AG20443 (cell line): Measurements from ENCODE around the gene CA14.
"Not testable (repeated sequence)": the region's sequence is repeated elsewhere in the genome, so short reads cannot be mapped to it uniquely, and the experiment has no call there.

ENCODE experiments used
- DNase-seq: peaks from one replicate; pipeline ENCODE4 v3.0.0; 2012; ENCODE audit warnings: low spot score, mixed read lengths

CA14 gene

DNA sequence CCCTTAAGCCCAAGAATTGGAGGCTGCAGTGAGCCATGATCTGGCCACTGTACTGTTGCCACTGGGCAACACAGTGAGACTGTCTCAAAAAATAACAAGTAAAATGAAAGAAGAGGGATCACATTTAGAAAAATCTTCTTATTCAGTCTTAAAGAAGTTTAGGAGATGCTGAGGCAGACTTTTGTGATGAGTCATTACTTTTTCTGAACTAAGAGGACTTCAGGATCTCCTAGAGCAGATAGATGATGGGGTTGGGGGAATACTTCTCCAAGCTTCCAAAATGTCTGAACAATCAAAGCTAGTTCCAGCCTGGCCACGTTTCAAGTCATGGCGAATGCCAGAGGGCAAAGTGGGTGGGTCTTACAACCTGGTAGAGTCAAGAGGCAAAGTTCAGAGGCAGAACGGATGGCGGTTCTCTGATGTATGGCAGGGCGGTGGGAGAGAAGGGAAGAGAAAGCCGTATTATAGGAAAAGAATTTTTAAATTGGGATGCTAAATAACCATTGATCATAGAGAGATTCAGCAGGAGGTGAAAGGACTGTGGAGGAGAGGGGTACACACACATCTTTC lies 22.6 kb downstream of the CA14 start:
- no peak for DNase-seq

DNA sequence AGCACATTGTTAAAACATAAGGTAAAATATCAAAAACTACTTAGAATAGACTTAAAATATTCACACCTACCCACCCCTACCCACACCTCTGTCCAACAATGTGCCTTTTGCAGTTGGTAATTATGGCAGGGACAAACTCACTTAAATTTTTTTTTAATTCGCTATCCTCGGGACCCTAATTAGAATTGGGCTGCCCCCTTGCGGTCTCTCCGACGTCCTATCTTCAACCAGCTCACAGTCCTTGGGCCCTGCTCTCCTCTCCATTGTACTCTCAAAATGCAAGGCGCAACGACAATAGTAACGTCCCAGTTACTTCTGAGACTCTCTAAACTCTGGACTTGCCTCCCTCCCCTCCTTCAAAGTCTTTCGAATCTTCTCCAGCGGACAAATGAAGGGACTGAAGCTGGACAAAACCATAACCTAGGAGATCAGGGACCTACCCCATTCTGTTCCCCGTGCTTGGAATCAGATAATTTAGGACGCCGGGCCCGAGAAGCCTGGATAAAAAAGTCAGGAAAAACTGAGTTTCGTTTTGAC lies 23.7 kb downstream of the CA14 start:
- peak; percentile 56 for DNase-seq

DNA sequence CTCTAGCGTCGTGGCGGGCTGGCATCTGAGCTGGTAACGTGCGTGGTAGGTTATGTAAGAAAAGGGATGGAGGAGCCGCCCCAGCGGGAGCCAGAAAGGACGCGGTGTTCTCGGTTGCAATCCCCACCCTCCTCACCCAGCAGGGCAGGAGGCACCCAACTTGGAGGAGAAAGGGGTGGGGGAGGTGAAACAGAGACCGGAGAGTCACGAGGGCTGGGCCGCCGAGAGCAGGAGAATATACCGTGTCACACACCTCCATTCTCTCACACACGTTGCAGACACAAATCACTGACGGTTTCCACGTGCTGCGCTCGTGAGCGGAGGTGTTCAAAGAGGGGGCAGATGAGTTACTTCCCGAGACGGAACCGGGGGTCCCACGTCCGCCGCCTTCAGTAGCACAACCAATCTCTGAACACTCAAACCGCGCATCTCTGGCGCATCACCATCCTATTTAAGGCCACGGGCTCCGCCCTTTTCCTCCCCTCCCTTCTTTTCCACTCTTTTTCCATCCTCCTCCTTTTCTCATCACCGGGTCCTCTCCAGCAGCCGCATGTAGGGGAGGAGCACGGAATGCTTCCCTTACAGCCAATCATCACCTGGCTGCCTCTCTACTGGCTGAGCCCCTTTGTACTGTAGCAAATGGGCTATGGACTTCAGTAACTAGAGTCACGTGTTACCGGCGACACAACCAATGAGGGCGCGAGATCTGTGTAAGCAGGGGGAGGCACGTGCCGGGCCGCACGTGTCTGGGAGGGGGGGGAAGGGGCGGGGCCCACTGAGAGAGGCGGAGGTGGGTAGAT lies 24.4 kb downstream of the CA14 start, which contains the start of gene CIART:
Gene CIART, plus strand, starts transcription at position 797 of the 800 bp plus-strand sequence. CDS start 714 bp downstream, outside the sequence.
- peak; percentile 95 for DNase-seq

DNA sequence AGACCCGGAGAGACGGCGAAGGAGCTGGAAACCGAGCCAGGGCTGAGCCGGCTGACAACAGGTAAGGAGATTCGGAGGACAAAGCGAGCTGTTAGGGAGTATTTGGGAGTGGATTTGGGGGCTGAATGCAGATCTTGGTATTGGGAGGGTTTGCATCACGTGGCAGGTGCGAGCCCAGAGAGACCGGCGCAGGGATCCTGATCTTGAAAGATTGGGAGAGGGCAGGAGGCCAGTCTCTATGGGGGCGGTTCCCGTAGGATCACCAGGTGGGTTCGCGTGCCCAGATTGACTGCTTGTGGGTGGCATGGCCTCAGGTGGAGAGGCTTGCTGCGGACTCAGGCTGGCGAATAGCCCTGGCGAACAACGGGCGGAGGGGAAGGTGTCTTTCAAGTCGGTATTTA lies 25.0 kb downstream of the CA14 start:
- DNase-seq: no peak

DNA sequence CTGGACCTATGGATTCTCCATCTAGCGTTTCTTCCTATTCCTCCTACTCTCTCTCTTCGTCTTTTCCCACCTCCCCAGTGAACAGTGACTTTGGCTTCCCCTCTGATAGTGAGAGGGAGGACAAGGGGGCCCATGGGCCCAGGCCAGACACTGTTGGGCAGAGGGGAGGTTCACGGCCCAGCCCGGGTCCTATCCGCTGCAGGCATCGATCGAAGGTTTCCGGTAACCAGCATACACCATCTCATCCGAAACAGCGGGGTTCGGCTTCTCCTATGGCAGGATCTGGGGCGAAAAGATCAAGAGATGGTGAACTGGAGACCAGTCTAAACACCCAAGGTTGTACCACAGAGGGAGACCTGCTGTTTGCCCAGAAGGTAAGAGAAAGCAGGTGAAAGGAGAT lies 25.7 kb downstream of the CA14 start:
- DNase-seq: no peak

DNA sequence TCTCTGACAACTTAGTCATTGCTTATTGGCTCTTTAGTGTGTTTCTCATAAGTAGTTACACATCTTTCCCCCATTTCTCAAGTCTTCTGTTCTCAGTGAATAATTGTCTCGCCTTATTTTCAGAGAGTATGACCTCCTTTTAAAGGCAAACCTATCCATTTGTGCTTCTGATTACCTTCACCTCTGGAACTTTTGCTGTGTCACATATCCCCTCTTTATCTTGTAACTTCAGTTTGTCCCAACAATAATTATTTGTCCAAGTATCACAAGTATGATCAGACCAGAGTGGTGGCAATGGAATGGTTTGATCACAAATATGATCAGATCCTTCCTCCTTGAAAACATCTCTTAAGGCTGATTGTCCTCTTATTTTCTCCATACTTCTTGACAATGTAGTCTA lies 30.8 kb downstream of the CA14 start:
- no peak for DNase-seq

DNA sequence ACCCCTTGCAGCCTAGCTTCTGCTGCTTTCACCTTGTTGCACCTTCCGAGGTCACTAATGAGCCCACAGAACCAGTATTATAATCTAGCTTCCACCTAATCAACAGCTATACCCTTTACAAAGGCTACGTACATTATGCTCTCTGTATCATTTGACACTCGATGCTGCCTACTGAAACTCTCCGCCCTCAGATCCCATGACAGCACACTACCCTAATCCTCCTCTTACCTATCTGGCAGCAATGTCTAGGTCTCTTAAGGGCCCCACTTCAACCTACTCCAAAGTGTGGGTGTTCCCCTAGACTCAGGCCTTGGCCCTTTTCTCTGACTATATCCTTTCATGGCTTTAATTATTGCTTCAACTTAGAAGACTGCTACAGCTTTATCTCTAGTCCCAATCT lies 31.2 kb downstream of the CA14 start:
- no peak for DNase-seq

DNA sequence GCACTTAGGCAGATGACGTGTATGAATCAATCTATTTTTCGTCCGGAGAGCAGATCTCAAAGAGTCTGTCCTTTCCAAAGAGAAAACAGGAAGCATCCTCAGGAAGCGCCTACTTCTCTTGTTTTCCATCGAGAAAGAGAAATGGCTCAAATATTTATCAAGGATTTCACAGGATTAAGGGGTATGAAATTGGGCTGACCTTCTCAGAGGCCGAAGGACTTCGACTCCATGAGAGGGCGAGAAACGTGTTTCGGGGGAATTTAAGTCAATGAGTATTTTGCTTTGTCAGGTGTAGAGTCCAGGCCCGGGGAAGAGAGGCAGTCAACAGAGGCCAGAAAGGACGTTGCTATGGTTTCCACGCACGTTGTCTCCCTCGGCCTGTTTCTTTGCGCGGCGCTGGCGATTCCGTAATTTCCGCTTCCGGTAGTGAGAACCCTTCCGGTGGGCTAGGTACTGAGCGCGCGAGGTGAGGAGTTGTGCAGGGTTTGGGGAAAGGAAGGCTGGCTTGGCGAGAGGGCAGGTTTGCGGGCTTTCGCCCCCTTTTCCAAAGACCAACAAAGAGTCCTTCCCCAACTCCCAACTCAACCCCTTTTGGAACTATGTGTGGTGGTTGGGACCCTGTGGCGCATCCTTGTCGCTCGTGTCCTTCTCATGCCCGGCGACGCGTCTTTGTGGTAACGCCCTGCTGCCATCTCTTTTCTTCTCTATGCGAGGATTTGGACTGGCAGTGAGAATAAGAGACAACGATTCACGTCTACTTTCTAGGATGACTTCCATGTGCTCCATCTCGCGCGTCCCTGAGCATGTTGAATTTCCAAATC lies 36.1 kb downstream of the CA14 start, which contains the start of gene MRPS21:
Gene MRPS21, plus strand, starts transcription at position 429 of the 821 bp plus-strand sequence. CDS start 506 bp downstream, outside the sequence.
- DNase-seq: peak; percentile 94

DNA sequence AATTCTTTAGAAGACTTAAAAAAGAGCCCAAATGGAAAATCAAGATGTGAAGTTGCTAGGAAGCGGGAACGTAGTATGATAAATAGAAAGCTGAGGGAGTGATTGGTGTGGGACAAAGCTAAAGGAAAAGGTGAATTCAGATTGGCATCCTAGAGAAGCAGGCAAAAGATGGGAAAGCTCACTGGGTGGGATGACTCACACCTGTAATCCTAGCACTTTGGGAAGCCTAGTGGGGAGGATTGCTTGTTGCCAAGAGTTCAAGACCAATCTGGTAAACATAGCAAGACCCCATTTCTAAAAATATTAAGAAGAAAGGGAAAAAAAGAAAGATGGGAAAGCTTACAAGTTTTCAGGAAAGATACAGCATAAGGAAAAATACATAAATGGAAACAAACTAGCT lies 37.9 kb downstream of the CA14 start:
- DNase-seq: no peak

DNA sequence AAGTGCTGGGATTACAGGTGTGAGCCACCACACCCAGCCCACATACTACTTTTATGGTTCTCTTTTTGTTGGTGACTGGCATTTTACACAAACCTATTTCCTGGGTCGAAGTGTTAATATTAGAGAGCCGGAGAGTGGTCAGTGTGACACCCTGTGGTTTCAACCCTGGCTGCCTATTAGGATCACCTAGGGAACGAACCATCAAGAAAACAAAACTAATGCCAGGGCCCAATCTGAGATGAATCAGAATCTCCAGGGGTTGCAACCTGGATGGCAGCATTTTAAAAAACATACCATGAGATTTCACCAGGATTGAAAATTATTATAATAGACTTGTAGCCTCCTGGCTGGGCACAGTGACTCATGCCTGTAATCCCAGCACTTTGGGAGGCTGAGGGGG lies 42.1 kb downstream of the CA14 start:
- DNase-seq: no peak

DNA sequence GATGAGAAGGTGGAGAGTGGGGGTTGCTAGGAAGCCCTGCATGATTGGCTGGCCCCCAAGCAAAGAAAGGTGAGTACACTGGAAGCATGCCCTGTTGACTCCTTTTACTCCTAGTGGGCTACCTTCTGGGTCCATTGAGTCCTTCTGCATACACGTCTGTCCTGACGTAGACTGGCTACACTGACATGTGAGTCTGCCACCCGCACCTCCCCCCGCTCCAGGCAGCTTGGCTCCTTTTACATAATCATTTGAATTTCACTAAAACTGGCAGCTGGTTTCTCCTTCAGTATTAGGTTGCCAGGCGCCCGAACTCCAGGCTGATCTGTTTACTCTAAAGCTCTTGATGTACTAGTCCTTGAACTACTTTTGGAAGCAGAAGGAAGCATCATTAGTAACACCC lies 44.8 kb downstream of the CA14 start:
- DNase-seq: no peak

DNA sequence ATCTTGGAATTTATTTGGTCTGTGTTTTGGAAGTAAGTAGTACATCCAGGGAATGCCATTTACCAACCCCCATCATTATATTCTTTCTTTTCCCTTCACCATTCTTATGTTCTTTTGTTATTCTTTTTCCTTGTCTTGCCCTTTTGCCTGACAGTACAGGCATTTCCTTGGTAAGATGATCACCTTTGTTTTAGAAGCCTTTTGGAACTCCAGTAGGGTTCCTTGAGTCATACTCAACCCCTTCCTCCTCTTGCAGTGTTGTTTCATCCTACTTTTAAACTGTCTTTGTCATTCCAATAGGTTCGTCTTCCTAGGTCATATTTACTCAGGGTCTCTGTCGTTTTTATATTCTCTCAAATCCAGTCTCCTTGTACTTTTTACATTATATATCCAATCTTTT lies 45.3 kb downstream of the CA14 start:
- no peak for DNase-seq

DNA sequence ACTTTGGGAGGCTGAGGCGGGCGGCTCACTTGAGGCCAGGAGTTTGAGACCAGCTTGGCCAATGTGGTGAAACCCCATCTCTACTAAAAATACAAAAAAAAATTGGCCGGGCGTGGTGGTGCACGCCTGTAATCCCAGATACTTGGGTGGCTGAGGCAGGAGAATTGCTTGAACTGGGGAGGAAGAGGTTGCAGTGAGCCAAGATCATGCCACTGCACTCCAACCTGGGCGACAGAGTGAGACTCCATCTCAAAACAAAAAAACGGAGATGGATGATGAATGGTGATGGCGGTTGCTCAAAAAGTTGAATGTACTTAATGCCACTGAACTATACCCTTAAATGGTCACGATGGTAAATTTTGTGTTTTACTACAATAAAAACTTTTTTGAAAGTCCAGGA lies 51.0 kb downstream of the CA14 start:
- not testable (repeated sequence) for DNase-seq

DNA sequence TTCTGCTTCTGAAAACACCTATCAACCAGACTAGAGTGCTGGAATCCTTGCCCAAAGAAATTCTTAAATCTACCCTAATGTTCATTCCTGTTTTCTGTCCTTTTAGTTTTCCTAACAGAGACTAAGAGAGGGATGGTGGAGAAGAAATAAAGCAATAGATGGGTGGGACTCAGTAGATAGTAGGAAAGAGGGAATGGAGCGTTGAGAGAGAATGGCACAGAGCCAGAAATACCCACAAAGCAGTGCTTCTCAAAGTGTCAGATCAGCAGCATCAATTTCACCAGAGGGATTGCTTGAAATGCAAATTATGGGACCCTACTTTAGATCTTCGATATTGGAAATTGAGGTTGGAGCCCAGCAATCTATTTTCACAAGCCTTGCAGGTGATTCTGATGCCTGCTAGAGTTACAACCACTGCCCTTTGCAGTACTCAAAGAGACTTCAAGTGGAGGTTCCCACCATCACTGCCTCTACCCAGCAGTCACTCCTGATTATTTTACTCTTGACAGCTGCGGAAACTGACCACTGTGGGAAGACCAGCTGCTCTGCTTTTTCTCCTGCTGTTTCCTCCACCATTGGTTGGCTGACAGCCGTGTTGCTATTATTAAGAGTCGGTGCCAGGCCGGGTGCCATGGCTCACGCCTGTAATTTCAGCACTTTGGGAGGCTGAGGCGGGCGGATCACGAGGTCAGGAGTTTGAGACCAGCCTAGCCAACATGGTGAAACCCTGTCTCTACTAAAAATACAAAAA lies 52.4 kb downstream of the CA14 start:
- no peak for DNase-seq

DNA sequence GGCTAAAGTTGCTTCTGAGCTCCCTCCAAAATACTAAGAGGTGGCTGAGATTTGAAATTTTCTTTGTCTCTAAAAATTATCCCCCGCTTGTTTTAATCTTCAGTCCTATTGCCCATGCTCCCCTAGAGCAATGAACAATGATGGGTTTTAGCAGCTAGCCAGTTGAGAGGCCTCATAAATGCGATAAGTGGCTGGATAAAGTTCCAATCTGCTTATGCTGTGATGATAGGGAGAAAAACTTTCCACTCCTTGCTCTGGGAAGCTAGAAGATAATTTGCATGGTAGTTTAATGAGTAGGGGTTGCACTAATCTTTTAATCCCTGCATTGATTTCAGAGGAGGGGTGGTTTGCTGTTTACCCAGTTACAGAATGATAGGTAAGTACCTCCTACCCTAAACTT lies 54.2 kb downstream of the CA14 start:
- no peak for DNase-seq
